ENCODE measurements around the gene ZNF41. TPM values are rescaled to one million over a fixed set of nuclear protein-coding genes. Genes with fewer than 3 reads are reported as not detected.

The ZNF41 gene
- polyA plus RNA-seq, 3 donors = 1.8 to 4.3 (median 3.1) TPM

- no peaks in the 10 kb centered on the region for H3K36me3 Mint-ChIP-seq
- H3K27ac ChIP-seq (ENCODE audit: low read depth in 1 of 2, low read length in 2 of 2) = no peak overlapping the region
Observed at GRCh38 chrX:47430925-47431324, 52.1 kb downstream of the ZNF41 start.

GRCh38 chrX:47422444-47422843 is 60.6 kb downstream of the ZNF41 start:
- WGBS (ENCODE audit: insufficient coverage) = no CpG with 5 or more reads among the region's 2 CpGs
- Mint-ChIP-seq H3K27me3 (ENCODE audit: low read depth in 3 of 3) (peaks cover 0 to 7% (median 0%) of the 10 kb centered on the region in 3 donors), H3K4me1 (no peaks in the 10 kb centered on the region), H3K4me3 (no peak overlapping the region), H3K36me3 (no peaks in the 10 kb centered on the region), H3K27ac (no peak overlapping the region), H3K9me3 (peaks cover 13 to 42% (median 17%) of the 10 kb centered on the region in 7 donors)
- Histone ChIP-seq H3K79me2 (ENCODE audit: insufficient read depth, low read length) (no peaks in the 10 kb centered on the region), H3K4me3 (replicated peaks in 1 of 3; ENCODE audit: low read depth in 2 of 3, low read length in 3 of 3) (no peak overlapping the region), H3K4me2 (replicated peaks; ENCODE audit: extremely low read depth, low read length, poor library complexity, severe bottlenecking) (no peak overlapping the region), H3K9me3 (replicated peaks in 1 of 2; ENCODE audit: control insufficient read depth in 1 of 2, insufficient read depth in 1 of 2, low read length in 2 of 2) (peaks cover 4 to 14% of the 10 kb centered on the region in 2 donors), H2AFZ (ENCODE audit: insufficient read depth, low read depth, low read length, poor library complexity, severe bottlenecking) (no peak overlapping the region), H3K27me3 (ENCODE audit: control insufficient read depth in 2 of 2, insufficient read depth in 2 of 2, low read length in 2 of 2) (no peaks in the 10 kb centered on the region), H3K36me3 (replicated peaks in 1 of 2; ENCODE audit: control insufficient read depth in 1 of 2, insufficient read depth in 2 of 2, low read length in 2 of 2) (no peaks in the 10 kb centered on the region), H4K20me1 (ENCODE audit: insufficient read depth, low read length) (no peaks in the 10 kb centered on the region), H3K9ac (ENCODE audit: insufficient read depth, low read length, poor library complexity, severe bottlenecking) (no peak overlapping the region), H3K4me1 (ENCODE audit: control insufficient read depth in 1 of 2, insufficient read depth in 2 of 2, low read length in 2 of 2) (no peaks in the 10 kb centered on the region), H3K27ac (ENCODE audit: low read depth in 1 of 2, low read length in 2 of 2) (no peak overlapping the region)
- no peak for DNase-seq
- TF ChIP-seq CTCF (IDR thresholded peaks at IDR 0.05) = no peak
- intact Hi-C loops (cut with micrococcal nuclease) = no loop called here

More at GRCh38 chrX:47430925-47431324, 52.1 kb downstream of the ZNF41 start:
- H3K27me3 Mint-ChIP-seq (ENCODE audit: low read depth in 3 of 3) = peaks cover 0 to 2% (median 0%) of the 10 kb centered on the region in 3 donors
- no peak for TF ChIP-seq CTCF (IDR thresholded peaks at IDR 0.05)
- Histone ChIP-seq H3K79me2 (ENCODE audit: insufficient read depth, low read length) (no peaks in the 10 kb centered on the region), H3K36me3 (replicated peaks in 1 of 2; ENCODE audit: control insufficient read depth in 1 of 2, insufficient read depth in 2 of 2, low read length in 2 of 2) (no peaks in the 10 kb centered on the region), H4K20me1 (ENCODE audit: insufficient read depth, low read length) (no peaks in the 10 kb centered on the region), H3K4me3 (replicated peaks in 1 of 3; ENCODE audit: low read depth in 2 of 3, low read length in 3 of 3) (no peak overlapping the region), H3K27me3 (ENCODE audit: control insufficient read depth in 2 of 2, insufficient read depth in 2 of 2, low read length in 2 of 2) (no peaks in the 10 kb centered on the region), H3K9ac (ENCODE audit: insufficient read depth, low read length, poor library complexity, severe bottlenecking) (no peak overlapping the region), H2AFZ (ENCODE audit: insufficient read depth, low read depth, low read length, poor library complexity, severe bottlenecking) (no peak overlapping the region), H3K9me3 (replicated peaks in 1 of 2; ENCODE audit: control insufficient read depth in 1 of 2, insufficient read depth in 1 of 2, low read length in 2 of 2) (peaks cover 6 to 11% of the 10 kb centered on the region in 2 donors), H3K4me1 (ENCODE audit: control insufficient read depth in 1 of 2, insufficient read depth in 2 of 2, low read length in 2 of 2) (no peaks in the 10 kb centered on the region), H3K4me2 (replicated peaks; ENCODE audit: extremely low read depth, low read length, poor library complexity, severe bottlenecking) (no peak overlapping the region)
- peaks cover 6 to 38% (median 22%) of the 10 kb centered on the region in 7 donors for H3K9me3 Mint-ChIP-seq
- no peak overlapping the region for H3K27ac Mint-ChIP-seq
- DNase-seq = no peak
- no peaks in the 10 kb centered on the region for H3K4me1 Mint-ChIP-seq
- H3K4me3 Mint-ChIP-seq = no peak overlapping the region
- intact Hi-C loops (cut with micrococcal nuclease) = no loop called here
- 100% methylated on average over 3 of the region's 5 CpGs for WGBS (ENCODE audit: insufficient coverage)

All from CD14-positive monocyte (primary cell).